NT2/D1 (cell line): ENCODE results near the gene FARS2.

Source experiments
- DNase-seq: peaks from one replicate; pipeline ENCODE4 v3.0.0-alpha.2; 2011; ENCODE audit warnings: low read depth, low spot score
- H3K27me3 ChIP-seq: 2 replicates; pipeline ENCODE4 v1.6.0; 2011; ENCODE audit warnings: mild to moderate bottlenecking; ENCODE audit not compliant: insufficient read length, insufficient read depth
- H3K36me3 ChIP-seq: 2 replicates; pipeline ENCODE4 v1.6.1; 2011; ENCODE audit warnings: mild to moderate bottlenecking, low read length, mixed read lengths; ENCODE audit not compliant: insufficient read depth, insufficient read length
- H3K4me1 ChIP-seq: 2 replicates; pipeline ENCODE4 v1.5.1; 2011; ENCODE audit not compliant: insufficient read depth, insufficient read length
- H3K4me3 ChIP-seq: 2 replicates; pipeline ENCODE4 v1.5.1; 2011; ENCODE audit warnings: low read depth; ENCODE audit not compliant: insufficient read length
- H3K9ac ChIP-seq: 2 replicates; pipeline ENCODE4 v1.6.0; 2011; ENCODE audit warnings: low read depth; ENCODE audit not compliant: insufficient read length
- H3K9me3 ChIP-seq: 2 replicates; pipeline ENCODE4 v1.5.1; 2011; ENCODE audit warnings: mild to moderate bottlenecking, low read length; ENCODE audit not compliant: insufficient read depth
- SUZ12 ChIP-seq: IDR thresholded peaks from 2 replicates; pipeline ENCODE4 v1.6.1; 2011; ENCODE audit not compliant: insufficient read length, insufficient read depth; ENCODE audit errors: extremely low read depth
- YY1 ChIP-seq: IDR thresholded peaks from 2 replicates; pipeline ENCODE4 v1.6.1; 2011; ENCODE audit not compliant: insufficient read length, insufficient read depth
- ZNF274 ChIP-seq: IDR thresholded peaks from 2 replicates; pipeline ENCODE4 v1.6.1; 2011; ENCODE audit warnings: mild to moderate bottlenecking, low read depth, low read length

FARS2 gene

GRCh38 chr6:5504078-5504477, 242.8 kb downstream of the FARS2 start:
- Histone ChIP-seq H3K9me3 (peaks cover 12% of the 10 kb centered on the region; the same call in 1 of the 2 replicates), H3K36me3 (no peaks in the 10 kb centered on the region), H3K9ac (no peak overlapping the region), H3K4me3 (no peak overlapping the region), H3K4me1 (no peaks in the 10 kb centered on the region), H3K27me3 (no peaks in the 10 kb centered on the region)
- no peak for TF ChIP-seq SUZ12
- no peak for TF ChIP-seq ZNF274
- TF ChIP-seq YY1, result no peak
- no peak for DNase-seq

- no peaks in the 10 kb centered on the region for H3K36me3 ChIP-seq
- H3K9ac ChIP-seq, result no peak overlapping the region
- no peak for DNase-seq
- peaks cover 6% of the 10 kb centered on the region for H3K4me1 ChIP-seq
- TF ChIP-seq SUZ12, result no peak
- no peak for TF ChIP-seq YY1
- TF ChIP-seq ZNF274, result no peak
- no peaks in the 10 kb centered on the region for H3K27me3 ChIP-seq
- no peak overlapping the region for H3K4me3 ChIP-seq
- peaks cover 12% of the 10 kb centered on the region; the same call in 1 of the 2 replicates for H3K9me3 ChIP-seq
Measured at GRCh38 chr6:5506149-5506548, 244.8 kb downstream of the FARS2 start.

- Histone ChIP-seq H3K4me3 (no peak overlapping the region), H3K9me3 (peaks cover 12% of the 10 kb centered on the region; the same call in 1 of the 2 replicates), H3K4me1 (peaks cover 6% of the 10 kb centered on the region), H3K27me3 (no peaks in the 10 kb centered on the region), H3K36me3 (no peaks in the 10 kb centered on the region), H3K9ac (no peak overlapping the region)
- DNase-seq, result no peak
- TF ChIP-seq SUZ12 (no peak), ZNF274 (no peak), YY1 (no peak)
Measured at GRCh38 chr6:5506597-5506996, 245.3 kb downstream of the FARS2 start.

GRCh38 chr6:5507131-5507681, 245.9 kb downstream of the FARS2 start:
- Histone ChIP-seq H3K9ac (no peak overlapping the region), H3K4me1 (peaks cover 6% of the 10 kb centered on the region), H3K4me3 (no peak overlapping the region)

GRCh38 chr6:5509106-5509505, 247.8 kb downstream of the FARS2 start:
- H3K36me3 ChIP-seq, result no peaks in the 10 kb centered on the region
- no peaks in the 10 kb centered on the region for H3K27me3 ChIP-seq
- no peak overlapping the region for H3K4me3 ChIP-seq
- no peak for TF ChIP-seq ZNF274
- TF ChIP-seq SUZ12, result no peak
- no peak for TF ChIP-seq YY1
- no peak for DNase-seq
- peaks cover 6% of the 10 kb centered on the region for H3K4me1 ChIP-seq
- H3K9me3 ChIP-seq, result peaks cover 12% of the 10 kb centered on the region; the same call in 1 of the 2 replicates
- no peak overlapping the region for H3K9ac ChIP-seq

More at GRCh38 chr6:5507131-5507681, 245.9 kb downstream of the FARS2 start:
- peaks cover 12% of the 10 kb centered on the region; the same call in 1 of the 2 replicates for H3K9me3 ChIP-seq
- H3K36me3 ChIP-seq, result no peaks in the 10 kb centered on the region
- no peak for TF ChIP-seq SUZ12
- TF ChIP-seq ZNF274, result no peak
- TF ChIP-seq YY1, result no peak
- DNase-seq, result no peak
- H3K27me3 ChIP-seq, result no peaks in the 10 kb centered on the region

- peaks cover 6% of the 10 kb centered on the region; the same call in 1 of the 2 replicates for H3K9me3 ChIP-seq
- H3K9ac ChIP-seq, result no peak overlapping the region
- no peak overlapping the region for H3K4me3 ChIP-seq
- H3K27me3 ChIP-seq, result no peaks in the 10 kb centered on the region
- no peak for DNase-seq
- H3K36me3 ChIP-seq, result no peaks in the 10 kb centered on the region
- peaks cover 6% of the 10 kb centered on the region for H3K4me1 ChIP-seq
- TF ChIP-seq SUZ12, result no peak
- TF ChIP-seq YY1, result no peak
- no peak for TF ChIP-seq ZNF274
Measured at GRCh38 chr6:5510331-5511133, 249.2 kb downstream of the FARS2 start.

GRCh38 chr6:5511954-5512353, 250.6 kb downstream of the FARS2 start:
- DNase-seq, result no peak
- TF ChIP-seq SUZ12 (no peak), ZNF274 (no peak), YY1 (no peak)
- no peak overlapping the region for H3K9ac ChIP-seq
- no peaks in the 10 kb centered on the region for H3K27me3 ChIP-seq
- no peaks in the 10 kb centered on the region for H3K36me3 ChIP-seq
- peaks cover 6% of the 10 kb centered on the region for H3K4me1 ChIP-seq
- H3K9me3 ChIP-seq, result no peaks in the 10 kb centered on the region
- no peak overlapping the region for H3K4me3 ChIP-seq
